Stimulated activated CD8-positive, alpha-beta memory T cell treated with anti-CD3 and anti-CD28 coated beads, Interleukin-15, amount 100 ng/mL, for 1 hour (primary cell): ENCODE measurements around the gene TCTA.

Experiments used
- DNase-seq: peaks from one replicate; pipeline ENCODE4 v3.0.0-alpha.2; 2020; ENCODE audit warnings: low read depth

TCTA gene

DNA sequence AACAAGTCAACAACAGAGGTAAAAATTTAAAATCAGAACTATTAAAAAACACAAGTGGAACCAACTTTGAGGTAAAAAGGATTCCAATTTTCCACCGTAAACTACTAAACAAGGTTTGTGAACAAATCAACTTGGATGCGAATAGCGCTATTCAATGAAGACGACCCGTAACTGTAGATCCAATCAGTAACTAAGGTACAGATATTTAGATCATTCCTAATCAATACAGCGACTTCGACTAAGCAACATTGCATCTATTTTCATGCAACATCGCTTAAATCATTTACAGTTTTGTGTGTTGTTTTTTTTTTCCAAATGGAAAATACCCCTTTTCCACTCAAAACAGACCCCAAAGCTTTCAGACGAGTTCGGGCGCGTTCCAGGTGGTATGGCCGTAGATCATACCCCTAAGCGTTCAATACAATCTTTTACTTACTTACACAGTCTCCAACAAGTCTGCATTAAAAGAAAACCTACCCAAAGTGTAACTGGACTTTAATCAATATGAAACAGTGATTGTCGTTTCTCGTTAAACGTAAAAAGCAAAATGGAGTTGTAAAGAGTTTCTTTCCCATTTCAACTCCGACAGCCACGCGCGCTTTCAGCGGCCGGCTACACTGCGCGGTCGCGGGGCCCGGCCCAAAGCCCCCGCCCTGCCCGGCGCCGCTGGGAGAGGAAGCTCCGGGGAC lies 1.2 kb upstream of the TCTA start:
- DNase-seq = no peak

DNA sequence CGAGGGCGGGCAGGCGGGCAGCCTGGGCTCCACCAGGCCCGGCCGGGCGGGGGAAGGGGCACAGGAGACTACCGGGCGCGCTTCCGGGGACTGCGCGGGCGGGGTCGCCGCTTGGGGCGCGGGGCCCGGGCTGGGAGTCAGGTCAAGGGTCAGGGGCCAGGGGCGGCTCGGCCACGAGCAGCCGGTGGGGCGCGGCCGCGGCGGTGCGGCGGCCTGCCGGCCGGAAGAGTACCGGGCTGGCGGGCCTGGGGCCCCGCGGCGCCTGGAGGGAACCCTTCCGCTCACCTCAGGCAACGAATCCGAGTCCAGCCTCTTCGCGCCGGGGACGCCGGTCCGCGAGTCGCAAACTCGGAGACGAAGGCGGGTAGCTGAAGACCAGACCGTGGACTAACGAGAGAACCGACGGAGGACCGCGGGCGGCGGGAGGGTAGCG lies 672 bp upstream of the TCTA start:
- peak; percentile 11 for DNase-seq

DNA sequence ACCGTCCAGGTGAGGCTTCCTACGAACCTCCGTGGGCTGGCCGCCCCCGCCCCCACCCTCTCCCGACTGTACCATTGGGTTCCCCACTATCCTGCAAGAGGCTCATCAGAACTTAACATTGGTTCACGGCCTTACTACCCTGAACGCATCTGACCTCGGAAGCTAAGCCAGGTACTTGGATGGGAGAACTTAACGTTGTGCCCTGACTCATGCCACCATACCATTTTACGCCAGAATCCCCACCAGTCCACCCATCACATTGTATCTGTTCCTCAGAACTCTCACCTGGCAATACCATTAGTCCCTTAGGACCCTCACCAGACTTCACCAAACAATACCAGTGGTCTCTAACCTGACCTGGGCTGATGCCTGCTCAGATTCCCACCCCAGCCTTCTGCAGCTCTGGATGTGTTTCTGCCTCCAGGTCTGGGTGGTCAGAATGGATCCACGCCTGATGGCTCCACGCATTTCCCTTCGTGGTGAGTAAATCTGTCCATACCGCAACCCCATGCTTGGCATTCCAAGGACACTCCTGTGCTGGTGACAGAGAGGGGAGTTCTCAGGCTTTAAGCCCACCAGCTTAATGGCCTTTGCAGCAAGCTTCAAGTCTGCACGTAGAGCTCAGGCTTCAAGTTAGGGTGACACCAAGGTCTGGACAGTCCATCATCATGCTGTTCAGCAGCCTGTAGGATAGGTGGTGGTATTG lies 562 bp downstream of the TCTA start:
- no peak for DNase-seq

DNA sequence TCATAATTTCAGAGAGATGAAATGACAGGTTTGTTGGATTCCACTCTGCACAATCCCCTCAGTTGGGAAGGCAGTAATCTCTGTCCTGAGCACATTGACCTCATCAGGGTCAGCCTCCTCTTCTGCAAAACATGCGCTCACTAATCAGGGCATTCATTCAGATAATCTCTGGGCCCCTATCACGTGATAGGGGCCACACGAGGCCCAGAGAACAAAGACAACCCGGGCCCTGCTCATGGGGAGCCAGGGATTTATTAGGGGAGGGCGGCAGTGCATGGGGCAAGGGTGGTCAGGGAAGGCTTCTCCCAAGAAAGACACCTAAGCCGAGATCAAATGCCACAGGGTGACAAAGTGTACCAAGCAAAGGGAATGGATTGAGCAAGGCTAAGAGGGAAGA lies 1.1 kb downstream of the TCTA start:
- DNase-seq = no peak

DNA sequence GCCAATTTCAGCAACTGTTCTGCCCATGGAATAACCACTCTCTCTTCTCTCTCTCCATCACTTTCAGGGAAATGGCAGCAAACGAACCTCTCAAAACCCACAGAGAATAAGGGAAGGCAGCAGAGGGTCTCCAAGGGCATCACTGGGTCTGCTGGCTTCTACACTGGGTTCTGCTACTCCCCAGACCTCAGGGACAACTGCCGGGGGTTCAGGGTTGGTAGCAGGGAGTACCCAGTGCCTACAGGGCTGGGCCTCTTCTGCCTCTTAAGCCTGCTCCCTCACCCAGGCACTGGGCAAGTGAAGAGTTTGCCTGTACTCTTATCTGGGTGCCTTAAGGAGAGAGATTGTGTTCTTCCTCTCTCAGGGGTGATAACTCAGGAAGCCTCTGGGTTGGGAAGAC lies 2.5 kb downstream of the TCTA start:
- DNase-seq = no peak

DNA sequence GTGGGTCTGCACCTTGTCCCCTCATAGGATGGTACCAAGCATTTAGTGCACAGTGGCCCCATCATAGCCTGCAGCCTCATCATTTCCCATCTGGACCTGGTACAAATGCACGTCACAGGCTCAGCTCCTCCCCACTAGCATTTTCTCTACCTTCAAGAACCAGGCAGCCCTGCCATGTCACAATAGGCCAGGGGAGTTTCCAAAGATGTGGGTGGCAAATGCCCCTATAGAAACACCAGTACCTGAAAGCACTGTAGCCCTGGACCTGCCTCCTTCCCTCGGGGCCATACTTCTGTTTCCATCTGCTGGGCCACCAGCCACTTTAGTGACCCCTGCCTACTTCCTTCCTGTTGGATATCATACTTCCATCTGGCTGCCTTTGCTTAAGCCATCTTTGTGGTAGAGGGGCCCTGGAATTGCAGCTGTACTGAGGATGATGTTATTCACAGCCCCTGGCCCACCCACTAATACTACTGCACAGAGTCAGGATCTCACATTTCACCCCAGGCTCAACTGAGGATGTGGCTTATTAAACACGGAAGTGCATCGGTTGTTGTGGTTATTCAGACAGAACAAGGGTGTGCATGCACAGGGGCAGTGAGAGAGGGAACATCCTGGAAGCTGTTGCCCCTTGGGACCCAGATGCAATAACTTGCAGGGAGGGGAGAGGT lies 3.8 kb downstream of the TCTA start:
- peak; percentile 30 for DNase-seq

DNA sequence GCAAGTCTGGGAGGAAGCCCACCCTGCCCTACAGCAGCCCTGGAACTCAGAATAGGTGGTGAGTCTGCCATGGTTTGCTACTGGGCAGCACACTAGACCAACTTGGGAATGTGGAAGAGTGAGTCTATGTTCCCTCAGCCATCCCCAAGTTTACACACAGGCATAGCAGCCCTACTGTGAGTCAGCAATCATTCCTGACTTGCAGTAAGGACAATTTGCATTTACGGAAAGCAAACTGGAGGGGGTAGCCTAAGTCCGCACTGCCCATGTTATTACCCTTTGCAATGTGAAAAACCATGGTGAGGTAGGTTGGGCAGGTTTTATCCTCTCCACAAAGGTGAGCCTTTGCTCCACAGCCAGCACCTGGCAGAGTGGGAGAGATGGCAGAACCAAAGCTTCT lies 4.6 kb downstream of the TCTA start:
- DNase-seq = no peak

DNA sequence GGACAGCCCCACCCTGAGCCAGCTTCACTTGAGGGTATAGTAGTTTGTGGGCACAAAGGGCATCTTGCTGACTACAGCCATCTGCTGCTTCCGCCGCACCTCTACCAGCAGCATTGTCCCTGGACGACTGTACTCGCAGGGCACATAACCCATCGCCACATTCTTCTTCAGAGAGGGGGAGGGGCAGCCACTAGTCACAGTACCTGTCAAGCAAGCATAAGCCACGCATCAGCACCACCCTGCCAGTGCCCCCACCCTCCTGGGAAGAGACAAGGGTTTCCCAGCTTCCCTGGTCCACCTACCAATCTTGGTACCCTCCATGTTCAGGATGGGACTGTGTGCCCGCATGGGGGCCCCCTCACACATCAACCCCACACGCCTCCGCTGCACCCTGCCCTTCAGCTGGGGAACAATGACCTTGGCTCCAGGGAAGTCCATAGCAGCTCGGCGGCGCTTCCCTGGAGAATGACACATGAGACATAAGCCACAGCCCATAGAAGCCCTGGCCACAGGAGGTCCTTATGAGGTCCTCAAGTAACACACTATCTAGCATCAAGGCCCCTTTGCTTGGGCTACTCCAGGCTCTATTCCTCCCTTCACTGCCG lies 5.4 kb downstream of the TCTA start:
- DNase-seq = no peak

DNA sequence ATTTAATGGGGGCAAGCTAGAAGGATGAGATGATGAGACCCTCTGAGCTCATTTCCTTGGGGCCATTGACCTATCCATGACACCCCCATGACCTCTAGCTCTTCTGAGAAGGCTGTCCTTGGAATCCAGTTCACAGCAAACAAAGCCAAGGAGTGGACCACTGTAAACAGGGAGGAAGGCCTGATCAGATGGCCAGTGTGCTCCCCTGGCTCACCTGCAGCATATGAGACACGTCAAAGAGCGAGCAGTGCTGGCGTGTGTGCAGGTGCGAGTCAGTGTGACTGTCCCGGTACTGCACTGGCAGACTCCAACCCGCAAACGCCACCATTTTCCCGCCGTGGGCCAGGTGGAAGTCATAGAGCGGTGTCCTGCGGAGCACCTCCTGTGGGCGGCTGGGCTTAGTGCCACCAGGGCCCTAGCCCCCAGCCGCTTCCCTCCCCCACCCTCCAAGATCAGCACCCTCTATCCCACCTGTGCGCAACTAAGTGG lies 9.7 kb downstream of the TCTA start:
- no peak for DNase-seq

DNA sequence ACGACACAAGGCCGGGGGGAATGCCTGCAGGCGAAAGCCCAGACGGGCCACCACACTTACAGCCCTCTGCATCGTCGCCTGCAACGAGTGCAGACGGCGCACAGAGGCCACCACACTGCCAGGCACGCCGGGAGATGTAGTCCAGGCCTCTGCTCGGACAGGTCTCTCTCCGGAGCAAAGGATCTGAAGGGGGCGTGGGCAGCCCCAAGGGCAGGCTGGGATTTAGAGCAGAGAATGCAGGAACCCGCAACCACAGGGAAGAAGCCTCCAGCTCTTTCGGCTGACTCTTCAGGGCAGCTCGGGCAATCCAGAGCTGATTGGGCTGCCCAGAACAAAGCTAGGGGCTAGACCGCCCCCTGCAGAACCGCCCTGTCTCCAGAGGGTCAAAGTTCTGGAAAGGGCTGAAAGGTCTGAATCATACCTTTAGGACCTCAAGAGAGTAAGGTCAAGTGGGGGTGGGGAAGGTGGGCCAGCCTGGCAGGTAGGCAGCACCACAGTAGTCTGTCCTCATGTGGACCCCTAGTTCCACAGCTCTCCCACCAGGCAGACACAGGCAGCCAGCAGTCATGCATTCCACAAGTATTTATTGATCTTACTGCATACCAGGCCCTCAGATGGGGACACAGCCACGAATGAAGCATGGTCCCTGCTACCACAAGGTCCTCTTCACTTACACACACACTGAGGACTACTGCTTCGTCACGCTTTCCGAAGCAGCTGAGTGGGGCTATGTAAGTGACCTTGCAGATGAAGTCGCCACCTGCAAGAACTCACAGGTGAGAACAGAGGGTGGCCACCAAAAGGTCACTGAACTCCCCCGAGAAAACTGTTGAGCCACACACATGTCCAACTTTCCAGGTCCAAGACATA lies 10.4 kb downstream of the TCTA start, which contains the start of gene AMT:
Gene AMT, minus strand, starts transcription at position 95 of the 870 bp plus-strand sequence. Its CDS starts 23 bp downstream, at position 72.
- DNase-seq = no peak

DNA sequence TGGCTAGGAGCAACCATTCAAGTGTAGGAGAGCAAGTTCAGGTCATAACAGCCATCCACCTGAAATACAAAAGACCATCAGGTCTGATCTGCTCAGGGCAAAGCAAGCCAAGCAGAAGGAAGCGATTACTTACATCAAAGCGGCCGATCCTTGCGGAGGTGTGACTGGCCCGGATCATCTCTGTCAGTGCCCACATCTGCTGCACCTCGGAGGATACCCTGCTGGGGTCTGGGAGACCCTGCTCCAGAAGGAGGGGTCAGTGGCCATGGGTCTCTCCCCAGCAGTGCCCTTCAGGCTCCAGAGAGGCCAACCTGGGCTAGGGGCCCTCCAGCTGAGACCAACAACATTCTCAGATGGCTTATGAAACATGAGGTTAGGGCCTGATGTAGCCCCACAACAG lies 12.6 kb downstream of the TCTA start:
- DNase-seq = no peak

DNA sequence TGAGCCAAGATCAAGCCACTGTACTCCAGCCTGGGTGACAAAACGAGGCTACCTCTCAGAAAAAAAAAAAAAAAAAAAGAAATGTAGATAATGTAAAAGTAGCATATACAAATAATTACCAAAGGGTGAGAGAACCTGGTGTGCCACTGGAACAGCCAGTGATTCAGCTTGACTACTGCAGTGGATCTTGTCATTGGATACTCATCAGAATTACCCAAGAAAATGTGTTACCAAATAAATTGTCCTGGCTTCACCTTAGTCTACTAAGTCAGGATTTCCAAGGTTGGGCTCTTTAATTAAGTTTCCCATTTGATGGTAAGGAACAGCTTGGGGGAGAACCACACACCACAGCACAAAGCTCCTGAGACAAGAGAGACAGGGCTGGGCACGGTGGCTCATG lies 15.4 kb downstream of the TCTA start:
- DNase-seq = no peak

DNA sequence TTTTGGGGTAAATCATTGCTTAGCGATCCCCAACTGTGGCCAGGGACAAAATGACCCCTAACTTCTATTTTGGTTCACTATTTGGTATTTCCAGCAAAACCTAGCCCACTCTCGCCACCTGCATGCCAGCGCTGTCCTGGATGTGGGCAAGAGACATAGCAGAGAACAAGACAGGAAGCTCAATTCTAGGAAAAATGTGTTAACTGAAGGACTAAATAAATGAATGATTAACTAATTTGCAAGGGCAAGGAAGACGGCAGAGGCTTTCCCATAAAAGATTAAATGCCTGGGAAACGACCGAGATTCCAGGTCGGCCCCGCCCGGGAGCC lies 16.5 kb downstream of the TCTA start:
- no peak for DNase-seq

DNA sequence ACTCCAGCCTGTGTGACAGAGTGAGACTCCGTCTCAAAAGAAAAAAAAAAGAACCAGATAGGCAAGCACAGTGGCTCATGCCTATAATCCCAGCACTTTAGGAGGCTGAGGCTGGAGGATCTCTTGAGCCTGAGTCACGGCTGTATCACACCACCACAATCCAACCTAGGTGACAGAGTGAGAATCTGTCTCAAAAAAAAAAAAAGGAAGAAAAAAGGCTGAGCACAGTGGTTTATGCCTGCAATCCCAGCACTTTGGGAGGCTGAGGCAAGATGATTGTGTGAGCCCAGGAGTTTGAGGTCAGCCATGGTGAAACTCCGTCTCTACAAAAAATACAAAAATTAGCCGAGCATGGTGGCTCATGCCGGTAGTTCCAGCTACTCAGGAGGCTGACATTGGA lies 22.5 kb downstream of the TCTA start:
- DNase-seq = no peak

DNA sequence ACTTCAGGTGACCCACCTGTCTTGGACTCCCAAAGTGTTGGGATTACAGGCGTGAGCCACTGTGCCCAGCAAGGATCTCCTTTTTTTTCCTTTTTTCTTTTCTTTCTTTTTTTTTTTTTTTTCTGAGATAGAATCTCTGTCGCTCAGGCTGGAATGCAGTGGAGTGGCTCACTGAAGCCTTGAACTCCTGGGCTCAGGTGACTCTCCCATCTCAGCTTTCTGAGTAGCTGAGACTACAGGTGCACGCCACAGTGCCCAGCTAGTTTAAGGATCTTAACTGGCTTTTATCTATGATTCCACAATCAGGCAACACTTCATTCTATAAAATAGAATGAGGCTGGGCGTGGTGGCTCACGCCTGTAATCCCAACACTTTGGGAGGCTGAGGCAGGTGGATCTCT lies 33.2 kb downstream of the TCTA start:
- DNase-seq = no peak

DNA sequence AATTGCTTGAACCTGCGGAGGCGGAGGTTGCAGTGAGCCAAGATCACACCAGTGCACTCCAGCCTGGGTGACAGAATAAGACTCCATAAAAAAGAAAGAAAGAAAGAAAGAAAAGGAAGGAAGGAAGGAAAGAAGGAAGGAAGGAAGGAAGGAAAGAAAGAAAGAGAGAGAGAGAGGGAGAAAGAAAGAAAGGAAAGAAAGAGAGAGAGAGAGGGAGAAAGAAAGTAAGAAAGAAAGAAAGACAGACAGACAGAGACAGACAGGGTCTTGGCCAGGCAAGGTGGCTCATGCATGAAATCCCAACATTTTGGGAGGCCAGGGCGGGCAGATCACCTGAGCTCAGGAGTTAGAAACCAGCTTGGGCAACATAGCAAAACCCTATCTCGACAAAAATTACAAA lies 41.4 kb downstream of the TCTA start:
- no peak for DNase-seq

DNA sequence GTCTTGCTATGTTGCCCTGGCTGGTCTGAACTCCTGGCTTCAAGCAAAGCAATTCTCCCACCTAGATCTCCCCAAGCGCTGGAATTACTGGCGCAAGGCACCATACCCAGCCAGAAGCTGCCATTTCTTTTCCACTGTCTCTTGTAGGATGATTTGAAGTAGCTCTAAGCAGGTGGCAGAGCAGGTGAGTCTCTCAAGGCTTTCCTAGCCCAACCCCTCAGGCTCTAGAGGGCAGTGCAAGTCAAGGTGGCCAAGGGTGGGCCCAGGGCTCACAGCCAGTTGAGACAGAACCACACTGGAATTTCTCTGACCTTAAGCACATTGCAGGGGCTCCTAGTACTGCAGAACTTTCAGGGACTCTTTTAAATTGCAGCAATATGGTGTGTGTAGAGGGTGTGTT lies 42.2 kb downstream of the TCTA start:
- DNase-seq = no peak

DNA sequence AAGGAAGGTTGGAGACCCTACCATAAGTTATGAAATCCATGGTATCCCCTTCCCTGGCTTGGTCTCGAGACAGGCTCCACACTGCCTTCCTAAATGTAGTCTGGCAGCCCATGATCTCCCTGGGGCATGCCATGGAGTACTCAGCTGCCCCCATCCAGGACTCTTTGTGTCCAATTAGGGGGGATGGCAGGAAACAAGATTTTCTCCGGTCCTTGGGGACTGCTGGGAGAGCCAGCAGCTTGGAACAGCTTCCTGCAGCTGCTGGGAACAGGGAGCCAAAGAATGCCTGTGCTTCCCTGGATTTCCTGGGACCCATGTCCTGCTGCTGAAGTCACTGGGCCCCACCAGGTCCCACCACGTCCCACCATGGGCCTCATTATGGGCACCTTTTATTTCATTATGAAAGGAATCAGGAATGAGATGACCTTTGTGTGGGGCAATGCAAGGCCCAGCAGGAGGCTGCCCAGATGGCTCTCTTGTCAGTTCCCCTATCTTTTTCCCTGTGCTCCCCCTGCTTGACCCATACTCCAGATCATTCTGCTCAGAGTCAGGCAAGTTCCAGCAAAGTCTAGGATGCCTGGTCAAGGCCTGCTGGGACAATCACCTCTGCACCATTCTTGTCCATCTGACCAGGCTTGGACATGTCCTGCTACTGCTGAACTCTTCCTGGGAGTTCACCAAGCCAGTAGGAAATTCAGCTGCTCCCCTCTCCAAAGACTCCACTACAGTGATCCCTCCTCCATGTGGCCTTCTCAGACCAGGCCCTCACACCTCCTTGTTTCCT lies 42.9 kb downstream of the TCTA start:
- DNase-seq = no peak

DNA sequence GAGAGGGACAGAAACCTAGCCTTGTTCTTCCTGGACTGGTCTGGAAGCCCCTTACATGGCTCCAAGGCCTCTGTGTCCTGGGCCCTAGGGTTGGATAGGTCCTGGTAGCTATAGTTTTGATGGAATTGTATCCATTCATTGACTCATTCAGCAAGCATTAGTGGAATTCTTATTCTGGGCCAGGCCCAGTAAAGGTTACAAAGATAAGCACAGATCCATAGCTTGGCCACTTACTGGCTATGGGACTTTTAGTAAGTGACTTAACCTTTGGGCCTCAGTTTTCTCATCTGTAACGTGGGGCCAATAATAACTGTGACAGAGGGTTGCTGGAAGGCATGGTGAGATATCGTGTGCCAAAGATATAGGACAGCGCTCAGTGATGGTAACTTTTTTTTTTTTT lies 44.2 kb downstream of the TCTA start:
- no peak for DNase-seq

DNA sequence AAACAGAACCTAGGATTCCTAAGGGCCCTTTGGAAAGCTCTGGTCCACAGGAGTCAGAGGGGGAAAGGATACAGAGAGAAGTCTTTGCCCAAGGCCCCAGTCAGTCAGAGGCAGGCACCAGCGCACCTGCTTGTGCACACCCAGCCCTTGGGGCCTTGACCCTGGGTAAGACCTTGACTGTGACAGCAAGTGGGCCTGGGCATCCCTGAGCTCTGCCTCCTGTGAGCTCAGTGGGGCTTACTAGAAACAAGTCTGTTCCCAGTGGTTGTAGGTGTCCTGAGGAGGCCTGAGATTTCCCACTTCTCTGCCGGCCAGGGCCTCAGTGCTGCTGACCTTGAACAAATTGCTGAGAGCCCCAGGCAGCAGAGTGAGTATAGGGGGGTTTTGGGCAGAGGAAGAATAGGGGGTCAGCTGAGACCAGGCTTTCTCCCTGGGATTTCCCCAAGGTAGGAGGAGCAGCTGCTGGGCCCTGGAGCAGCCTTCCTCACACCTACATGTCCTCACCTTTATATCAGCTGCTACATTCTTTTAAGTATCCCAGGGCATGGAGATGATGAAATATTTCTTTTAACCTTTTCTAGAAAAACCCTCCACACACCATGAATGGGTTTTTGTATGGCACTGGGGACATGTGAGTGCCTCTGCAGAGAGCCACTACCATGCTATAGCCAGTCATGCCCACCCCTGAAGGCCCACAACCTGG lies 48.1 kb downstream of the TCTA start:
- DNase-seq = no peak
